GM12801 (cell line): ENCODE data around the gene CFAP92.

ENCODE experiments used
- TF ChIP-seq, protein P1 (sequence below): IDR thresholded peaks from one replicate; pipeline ENCODE4 v1.5.1; 2011; ENCODE audit warnings: control low read depth; ENCODE audit not compliant: insufficient read length; ENCODE audit errors: extremely low read depth

The CFAP92 gene

DNA sequence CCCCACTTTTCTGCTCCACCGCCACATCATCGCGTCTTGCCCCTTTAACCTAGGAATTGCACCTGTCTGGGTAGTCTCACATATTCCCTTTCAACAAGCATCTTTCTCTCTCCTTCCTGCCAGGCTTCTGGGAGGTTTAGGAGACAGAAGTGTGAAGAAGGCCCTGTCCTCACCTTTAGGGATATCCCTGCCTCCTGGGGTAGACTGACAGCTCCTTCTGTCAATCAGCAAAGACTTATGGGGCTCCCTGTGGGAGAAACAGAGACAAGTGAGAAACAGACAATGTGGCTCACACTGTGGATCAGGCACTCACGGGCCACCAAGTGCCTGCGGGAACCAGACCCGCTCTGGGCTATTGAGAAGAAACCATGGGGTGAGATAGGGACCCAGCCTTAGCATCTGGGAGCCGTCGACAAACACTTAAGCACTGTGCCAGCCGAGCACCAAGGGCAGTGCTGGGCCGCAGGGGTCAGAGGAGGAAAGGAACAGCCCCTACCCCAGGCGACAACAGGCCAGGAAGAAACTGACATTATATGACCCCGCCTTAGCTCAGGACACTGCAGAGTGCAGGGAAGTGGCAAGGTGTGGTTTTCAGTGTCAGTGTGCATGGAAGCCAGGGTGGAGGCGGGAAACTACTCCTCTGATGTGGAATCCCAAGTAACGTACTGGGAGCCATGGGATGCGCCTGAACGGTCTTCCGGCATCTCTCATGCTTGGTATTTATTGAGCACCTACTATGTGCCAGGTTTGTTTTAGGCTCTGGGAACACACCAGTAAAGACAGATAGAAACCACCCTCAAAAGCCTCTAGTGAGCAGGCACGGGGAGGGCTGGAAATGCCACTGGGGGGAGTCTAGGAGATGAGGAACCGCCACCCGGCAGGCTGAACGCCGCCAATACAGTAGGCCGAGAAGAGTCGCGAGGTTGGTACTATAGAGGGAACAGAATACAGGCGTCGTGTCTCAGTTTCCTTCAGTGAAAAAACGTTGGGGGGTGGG, 9.0 kb upstream of the CFAP92 start:
- TF ChIP-seq, protein P1, sequence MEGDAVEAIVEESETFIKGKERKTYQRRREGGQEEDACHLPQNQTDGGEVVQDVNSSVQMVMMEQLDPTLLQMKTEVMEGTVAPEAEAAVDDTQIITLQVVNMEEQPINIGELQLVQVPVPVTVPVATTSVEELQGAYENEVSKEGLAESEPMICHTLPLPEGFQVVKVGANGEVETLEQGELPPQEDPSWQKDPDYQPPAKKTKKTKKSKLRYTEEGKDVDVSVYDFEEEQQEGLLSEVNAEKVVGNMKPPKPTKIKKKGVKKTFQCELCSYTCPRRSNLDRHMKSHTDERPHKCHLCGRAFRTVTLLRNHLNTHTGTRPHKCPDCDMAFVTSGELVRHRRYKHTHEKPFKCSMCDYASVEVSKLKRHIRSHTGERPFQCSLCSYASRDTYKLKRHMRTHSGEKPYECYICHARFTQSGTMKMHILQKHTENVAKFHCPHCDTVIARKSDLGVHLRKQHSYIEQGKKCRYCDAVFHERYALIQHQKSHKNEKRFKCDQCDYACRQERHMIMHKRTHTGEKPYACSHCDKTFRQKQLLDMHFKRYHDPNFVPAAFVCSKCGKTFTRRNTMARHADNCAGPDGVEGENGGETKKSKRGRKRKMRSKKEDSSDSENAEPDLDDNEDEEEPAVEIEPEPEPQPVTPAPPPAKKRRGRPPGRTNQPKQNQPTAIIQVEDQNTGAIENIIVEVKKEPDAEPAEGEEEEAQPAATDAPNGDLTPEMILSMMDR: no peak

DNA sequence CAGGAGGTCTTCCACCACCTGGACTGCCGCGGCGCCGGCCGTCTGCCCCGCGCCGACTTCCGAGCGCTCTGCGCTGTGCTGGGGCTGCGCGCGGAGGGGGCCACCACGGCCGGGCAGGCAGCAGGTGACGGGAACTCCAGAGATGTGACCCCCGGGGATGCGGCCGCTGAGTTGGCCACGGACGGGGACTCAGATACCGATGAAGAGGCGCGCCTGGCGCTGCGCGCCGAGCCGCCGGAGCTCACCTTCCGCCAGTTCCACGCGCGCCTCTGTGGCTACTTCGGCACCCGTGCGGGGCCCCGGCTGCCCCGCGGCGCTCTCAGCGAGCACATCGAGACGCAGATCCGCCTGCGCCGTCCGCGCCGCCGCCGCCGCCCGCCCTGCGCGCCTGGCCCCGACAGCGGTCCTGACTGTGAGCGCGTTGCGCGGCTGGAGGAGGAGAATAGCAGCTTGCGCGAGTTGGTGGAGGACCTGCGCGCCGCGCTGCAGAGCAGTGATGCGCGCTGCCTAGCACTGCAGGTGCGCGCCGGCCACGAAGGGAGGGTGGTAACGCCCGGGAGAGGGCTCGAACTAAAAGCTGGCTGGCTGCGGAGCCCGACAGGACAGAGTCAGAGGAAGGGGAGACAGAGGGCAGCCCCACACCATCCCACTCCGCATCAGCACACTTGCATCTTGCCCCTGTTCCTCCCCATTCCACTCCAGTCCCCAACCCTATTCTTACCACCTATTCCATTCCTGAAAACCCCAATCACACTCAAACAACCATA, 8.1 kb upstream of the CFAP92 start:
- TF ChIP-seq, protein P1: no peak

DNA sequence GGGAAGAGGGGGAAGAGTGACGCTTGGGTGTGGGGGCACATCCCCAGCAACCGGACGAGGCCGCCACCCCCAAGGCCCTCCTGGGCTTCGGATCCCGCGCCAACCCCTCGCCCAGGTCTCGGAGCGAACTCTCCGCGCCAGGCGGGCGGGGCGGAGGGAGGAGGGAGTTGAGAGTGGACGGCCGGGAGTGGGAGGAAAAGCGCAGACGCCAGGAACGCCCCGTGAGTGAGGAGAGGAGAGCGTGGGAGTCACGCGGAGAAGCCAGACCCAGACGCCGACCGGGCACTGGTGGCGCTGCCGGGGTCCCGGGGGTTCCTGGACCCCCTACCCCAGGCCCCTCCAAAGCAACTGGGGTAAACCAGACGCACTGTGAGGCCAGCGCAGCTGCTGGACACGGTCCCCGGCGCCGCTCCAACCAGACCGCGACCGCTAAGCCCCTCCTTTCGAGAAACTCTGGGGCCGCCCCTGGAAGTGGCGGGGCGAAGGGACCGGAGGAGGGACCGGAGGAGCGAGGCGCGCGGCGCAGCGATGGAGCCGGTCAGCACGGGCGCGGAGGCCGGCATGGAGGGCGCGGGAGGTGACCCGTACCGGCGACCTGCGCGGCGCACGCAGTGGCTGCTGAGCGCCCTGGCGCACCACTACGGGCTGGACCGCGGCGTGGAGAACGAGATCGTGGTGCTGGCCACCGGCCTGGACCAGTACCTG, 7.4 kb upstream of the CFAP92 start, which contains the start of gene EFCC1:
TSS of gene EFCC1 (plus strand) at position 204 of the 705 bp plus-strand sequence. CDS start at position 529, 325 bp downstream.
- TF ChIP-seq, protein P1: no peak

DNA sequence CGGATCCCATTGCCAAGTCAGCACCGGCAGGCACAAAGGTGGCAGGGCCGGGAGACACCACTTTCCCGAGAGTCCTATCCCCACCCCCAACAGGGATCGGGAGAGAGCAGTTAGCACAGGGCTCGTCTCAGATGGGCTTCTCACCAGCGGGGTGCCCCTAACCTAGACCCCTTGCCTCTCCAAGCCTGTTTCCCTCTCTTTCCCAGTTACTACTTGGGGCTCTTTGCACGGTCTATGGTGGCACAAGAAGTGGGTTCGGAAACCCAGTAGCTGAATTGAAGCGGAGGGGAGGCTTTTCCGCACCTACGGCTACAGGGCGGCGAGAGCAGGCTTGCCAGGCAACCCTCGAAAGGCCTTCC, 6.8 kb upstream of the CFAP92 start:
- TF ChIP-seq, protein P1: no peak

DNA sequence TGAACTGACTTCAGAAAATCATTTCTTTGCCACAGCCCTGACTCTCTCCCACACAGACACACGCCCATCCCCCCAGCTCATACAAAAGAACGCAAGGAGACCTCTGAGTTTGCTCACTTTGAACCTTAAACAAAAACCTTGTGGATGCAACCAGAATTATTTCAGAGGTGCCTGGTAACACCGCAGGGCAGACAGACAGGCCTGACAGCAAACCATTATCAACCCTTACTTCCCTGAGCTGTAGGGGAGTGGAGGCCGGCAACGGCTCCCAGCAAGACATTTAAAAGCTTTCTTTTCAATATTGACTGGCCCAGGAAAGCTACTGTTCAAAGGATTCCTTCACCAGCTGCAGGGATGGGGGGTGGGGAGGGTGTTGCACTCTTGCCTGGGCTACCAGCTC, 5.2 kb upstream of the CFAP92 start:
- TF ChIP-seq, protein P1: no peak

DNA sequence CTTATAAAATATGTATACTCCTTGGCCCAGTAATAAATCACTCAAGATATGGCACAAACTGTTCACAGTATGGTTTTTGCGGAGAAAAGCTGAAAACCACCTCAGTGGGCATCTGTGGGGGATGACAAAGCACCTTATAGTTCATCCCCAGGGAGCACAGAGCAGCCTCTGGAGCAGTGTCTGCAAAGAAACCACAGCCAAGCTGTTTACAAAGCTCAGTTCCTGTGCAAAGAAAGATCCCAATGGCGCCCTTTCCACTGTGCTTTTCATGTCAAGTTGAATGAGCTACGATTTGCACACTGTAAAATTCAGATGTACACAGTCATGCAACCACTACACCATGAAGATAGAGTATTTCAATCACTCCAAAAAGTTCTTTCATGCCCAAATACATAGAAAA, 4.7 kb upstream of the CFAP92 start:
- TF ChIP-seq, protein P1: no peak
